GM08714 (cell line): Measurements from ENCODE around the gene DNAJA3.
A peak's percentile ranks its signal among the peaks of the same experiment; 100 is the strongest.

ENCODE experiments used
- H3K4me3 ChIP-seq: fragments of 200-500 bp; sonication (Bioruptor generic); 2 replicates; pipeline ENCODE4 v1.5.1; 2014; ENCODE audit warnings: mild to moderate bottlenecking, low read length, inconsistent platforms
- ZNF274 ChIP-seq: IDR thresholded peaks from 2 replicates; pipeline ENCODE4 v1.6.1; 2012; ENCODE audit warnings: mild to moderate bottlenecking, low read depth, low read length

DNAJA3 gene

GRCh38 chr16:4426722-4427372, 1.2 kb downstream of the DNAJA3 start:
- no peak for TF ChIP-seq ZNF274
- H3K4me3 ChIP-seq = peak overlapping the region; percentile 89

GRCh38 chr16:4428500-4428899, 2.8 kb downstream of the DNAJA3 start:
- TF ChIP-seq ZNF274 = no peak
- H3K4me3 ChIP-seq = no peak overlapping the region

GRCh38 chr16:4431023-4431422, 5.4 kb downstream of the DNAJA3 start:
- H3K4me3 ChIP-seq = no peak overlapping the region
- TF ChIP-seq ZNF274 = no peak

- no peak for TF ChIP-seq ZNF274
- no peak overlapping the region for H3K4me3 ChIP-seq
Measured at GRCh38 chr16:4433228-4433627, 7.6 kb downstream of the DNAJA3 start.

GRCh38 chr16:4433914-4434787, 8.5 kb downstream of the DNAJA3 start:
- TF ChIP-seq ZNF274 = no peak
- no peak overlapping the region for H3K4me3 ChIP-seq

- no peak overlapping the region for H3K4me3 ChIP-seq
- no peak for TF ChIP-seq ZNF274
Measured at GRCh38 chr16:4435337-4436067, 9.8 kb downstream of the DNAJA3 start.

GRCh38 chr16:4437366-4437765, 11.7 kb downstream of the DNAJA3 start:
- no peak for TF ChIP-seq ZNF274
- H3K4me3 ChIP-seq = no peak overlapping the region

GRCh38 chr16:4442371-4442770, 16.7 kb downstream of the DNAJA3 start:
- no peak overlapping the region for H3K4me3 ChIP-seq
- TF ChIP-seq ZNF274 = no peak

- no peak for TF ChIP-seq ZNF274
- no peak overlapping the region for H3K4me3 ChIP-seq
Measured at GRCh38 chr16:4443271-4443670, 17.6 kb downstream of the DNAJA3 start.

- no peak for TF ChIP-seq ZNF274
- H3K4me3 ChIP-seq = no peak overlapping the region
Measured at GRCh38 chr16:4443986-4444385, 18.3 kb downstream of the DNAJA3 start.

GRCh38 chr16:4450430-4450829, 24.8 kb downstream of the DNAJA3 start:
- no peak for TF ChIP-seq ZNF274
- no peak overlapping the region for H3K4me3 ChIP-seq

- H3K4me3 ChIP-seq = no peak overlapping the region
- no peak for TF ChIP-seq ZNF274
Measured at GRCh38 chr16:4450931-4451519, 25.4 kb downstream of the DNAJA3 start.

GRCh38 chr16:4452674-4453073, 27.0 kb downstream of the DNAJA3 start:
- H3K4me3 ChIP-seq = no peak overlapping the region
- no peak for TF ChIP-seq ZNF274

- no peak for TF ChIP-seq ZNF274
- no peak overlapping the region for H3K4me3 ChIP-seq
Measured at GRCh38 chr16:4454623-4455022, 29.0 kb downstream of the DNAJA3 start.
